ENCODE results near the gene CD7. TPM values are rescaled to one million over a fixed set of nuclear protein-coding genes. Genes with fewer than 3 reads are reported as not detected.

Gene CD7
- total RNA-seq, 1 experiment from 2014 or later = not detected

DNA sequence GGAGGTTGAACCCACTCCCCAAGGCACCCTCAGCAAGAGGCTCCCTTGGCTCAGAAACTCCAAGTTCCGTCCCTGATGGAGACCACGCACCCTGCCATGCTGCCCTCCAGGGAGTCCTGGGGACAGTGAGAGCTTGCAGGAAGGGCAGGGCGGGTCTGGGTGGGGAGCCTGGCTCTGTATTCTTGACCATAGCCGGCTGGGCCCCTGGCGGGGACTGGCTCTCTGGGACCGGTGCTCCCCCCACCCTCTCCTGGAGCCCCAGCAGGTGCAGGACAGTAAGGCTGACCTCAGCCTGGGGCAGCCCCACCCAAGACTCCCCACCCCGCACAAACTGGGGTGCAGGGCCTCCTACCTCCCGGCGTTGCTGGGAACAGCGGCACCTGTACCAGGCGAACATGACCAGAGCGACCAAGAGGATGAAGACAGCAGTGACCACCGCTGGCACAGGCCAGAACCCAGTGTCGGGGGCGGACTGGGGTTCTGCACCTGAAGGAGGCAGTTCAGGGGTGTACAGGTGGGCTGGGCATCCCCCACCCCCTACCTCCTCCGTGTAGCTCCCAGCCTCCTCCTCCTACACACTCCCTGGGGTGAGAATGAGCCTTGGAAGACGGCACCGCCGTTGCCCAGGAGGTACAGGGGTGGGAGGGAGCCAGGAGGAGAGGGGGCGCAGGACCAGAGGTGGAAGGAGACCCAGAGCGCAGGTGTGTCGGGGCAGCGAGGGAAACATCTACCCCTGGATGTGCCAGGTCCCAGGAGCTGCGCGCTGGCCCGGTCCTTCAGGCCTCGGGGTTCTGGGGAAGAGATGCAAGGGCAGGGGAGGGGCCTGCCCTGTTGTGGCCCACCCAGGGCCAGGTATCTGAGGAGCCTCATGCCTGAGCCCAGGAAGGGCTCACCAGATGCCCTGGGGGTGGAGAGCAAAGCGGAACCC lies 5.4 kb upstream of the CD7 start:
- H3K4me3 ChIP-seq = no peak overlapping the region
- H3K27me3 ChIP-seq = no peaks in the 10 kb centered on the region; the same call in 1 of the 2 replicates
- no peaks in the 10 kb centered on the region for H3K9me3 ChIP-seq
- no peaks in the 10 kb centered on the region for H3K36me3 ChIP-seq
- DNase-seq = no peak

DNA sequence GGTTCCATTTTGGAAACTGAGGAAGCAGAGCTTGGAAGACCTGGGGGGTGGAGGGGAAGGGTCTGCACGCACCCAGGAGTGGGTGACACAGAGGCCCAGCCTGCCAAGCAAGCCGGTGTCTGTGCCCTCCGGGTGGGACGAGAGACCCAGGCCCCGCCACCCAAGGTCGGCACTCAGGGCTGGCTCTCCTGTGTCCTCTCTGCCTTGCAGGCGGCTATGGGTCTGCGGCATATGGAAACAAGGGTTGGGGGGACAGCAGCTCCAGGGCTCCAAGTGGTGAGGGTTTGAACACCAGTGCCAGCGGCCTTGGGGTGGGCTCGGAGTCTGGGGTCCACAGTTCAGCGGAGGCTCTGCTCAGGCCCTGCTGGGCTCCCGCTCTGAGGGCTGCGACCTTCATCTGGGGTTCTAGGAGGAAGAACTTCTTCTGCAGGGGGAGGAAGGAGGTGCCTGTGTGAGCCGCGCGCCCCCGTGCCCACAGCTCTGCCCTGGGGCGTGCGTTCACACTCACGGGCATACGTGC lies 4.6 kb upstream of the CD7 start:
- Histone ChIP-seq H3K4me3 (no peak overlapping the region), H3K27me3 (no peaks in the 10 kb centered on the region; the same call in 1 of the 2 replicates), H3K9me3 (no peaks in the 10 kb centered on the region), H3K36me3 (no peaks in the 10 kb centered on the region)
- no peak for DNase-seq

DNA sequence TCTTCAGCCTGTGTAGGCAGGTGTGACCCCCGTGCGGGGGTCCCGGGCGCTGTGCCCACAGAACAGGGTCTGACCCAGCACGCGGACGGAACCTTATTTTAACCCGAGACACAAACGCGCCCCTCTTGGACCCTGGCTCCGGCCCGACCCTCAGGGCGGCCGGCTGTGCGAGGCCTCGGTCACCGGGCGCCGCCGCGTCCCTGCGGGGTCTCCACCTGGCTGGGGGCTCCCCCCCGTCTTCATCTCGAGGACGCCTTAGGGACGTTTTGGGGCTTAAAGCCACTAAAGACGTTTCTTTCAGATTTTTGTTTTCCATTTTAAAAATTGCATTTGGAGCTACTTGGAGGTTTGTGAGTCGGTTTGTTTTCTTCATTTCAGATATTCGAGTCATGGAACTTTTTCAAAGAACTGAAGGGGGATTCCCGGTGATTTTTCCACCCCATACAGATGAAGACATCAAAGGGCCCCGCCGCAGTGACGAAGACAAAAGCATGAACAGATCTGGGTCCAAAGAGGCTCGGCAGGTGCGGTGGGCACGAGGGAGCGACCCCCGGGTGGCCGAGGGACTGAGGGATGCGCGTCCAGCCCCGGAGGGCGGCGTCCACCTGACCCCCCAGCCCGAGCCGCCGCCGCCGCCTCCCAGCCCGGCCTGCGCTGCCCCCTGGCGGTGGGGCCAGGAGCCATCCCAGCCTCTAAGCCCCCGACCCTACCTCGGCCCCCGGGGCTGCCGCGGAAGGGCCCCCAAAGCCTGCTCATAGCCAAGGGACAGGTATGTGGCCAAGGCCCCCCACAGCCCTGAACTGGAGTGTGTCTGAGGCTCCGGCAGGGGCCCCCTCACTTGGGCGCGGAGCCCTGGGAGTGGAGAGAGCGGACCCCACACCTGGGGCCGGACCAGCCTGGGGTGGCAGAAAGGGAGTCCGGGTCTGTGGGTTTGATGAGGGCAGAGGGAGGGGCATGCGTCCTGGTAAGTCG lies 3.8 kb upstream of the CD7 start:
- no peaks in the 10 kb centered on the region; the same call in 1 of the 2 replicates for H3K27me3 ChIP-seq
- peak; percentile 26 for DNase-seq
- H3K9me3 ChIP-seq = no peaks in the 10 kb centered on the region
- H3K4me3 ChIP-seq = no peak overlapping the region
- no peaks in the 10 kb centered on the region for H3K36me3 ChIP-seq

DNA sequence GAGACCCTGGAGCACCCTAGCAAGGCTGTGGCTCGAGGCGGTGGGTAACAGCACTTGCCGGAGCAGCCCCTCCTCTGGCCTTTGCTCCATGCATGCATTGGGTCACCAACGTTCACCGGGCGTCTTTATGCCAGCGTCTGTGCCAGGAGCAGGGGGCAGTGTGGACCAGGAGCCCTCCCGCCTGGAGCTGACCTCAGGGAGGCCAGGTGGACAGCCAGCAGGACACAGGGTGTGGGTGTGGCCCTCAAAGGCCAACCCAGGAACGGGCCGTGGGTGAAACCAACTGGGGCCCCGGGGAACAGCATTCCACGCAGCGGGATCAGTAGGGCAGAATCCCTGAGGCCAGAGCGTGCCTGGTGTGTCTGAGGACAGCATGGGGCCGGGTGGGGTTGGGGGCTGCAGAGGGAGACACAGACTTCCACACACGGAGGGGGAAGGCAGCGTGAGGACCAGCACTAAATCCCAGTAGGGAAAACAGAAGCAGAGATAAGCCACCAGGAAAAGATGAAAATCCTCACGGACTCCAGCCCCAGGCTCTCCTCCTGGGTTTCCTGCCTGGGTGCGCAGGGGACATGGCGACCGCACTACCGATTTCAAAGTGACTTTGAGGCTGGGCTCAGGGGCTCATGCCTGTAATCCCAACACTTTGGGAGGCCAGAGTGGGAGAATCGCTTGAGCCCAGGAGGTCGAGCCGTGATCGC lies 2.9 kb upstream of the CD7 start:
- Histone ChIP-seq H3K9me3 (no peaks in the 10 kb centered on the region), H3K4me3 (no peak overlapping the region), H3K36me3 (no peaks in the 10 kb centered on the region), H3K27me3 (no peaks in the 10 kb centered on the region; the same call in 1 of the 2 replicates)
- DNase-seq = no peak

DNA sequence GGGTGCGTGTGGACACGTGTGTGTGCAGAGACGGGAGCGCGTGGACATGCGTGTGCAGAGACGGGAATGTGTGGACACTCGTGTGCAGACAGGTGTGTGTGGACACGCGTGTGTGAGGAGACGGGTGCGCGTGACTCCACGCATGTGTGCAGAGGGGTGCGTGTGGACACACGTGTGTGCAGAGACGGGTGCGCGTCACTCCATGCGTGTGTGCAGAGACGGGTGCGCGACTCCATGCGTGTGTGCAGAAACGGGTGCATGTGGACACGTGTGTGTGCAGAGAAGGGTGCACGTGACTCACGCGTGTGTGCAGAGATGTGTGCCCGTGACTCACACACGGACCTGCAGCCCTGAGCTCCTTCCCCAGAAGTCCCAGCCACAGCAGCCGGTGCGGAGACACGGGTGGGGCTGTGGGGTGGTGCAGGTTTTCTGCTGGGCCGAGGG lies 2.2 kb upstream of the CD7 start:
- H3K27me3 ChIP-seq = no peaks in the 10 kb centered on the region; the same call in 1 of the 2 replicates
- no peak overlapping the region for H3K4me3 ChIP-seq
- no peaks in the 10 kb centered on the region for H3K9me3 ChIP-seq
- no peak for DNase-seq
- H3K36me3 ChIP-seq = no peaks in the 10 kb centered on the region

DNA sequence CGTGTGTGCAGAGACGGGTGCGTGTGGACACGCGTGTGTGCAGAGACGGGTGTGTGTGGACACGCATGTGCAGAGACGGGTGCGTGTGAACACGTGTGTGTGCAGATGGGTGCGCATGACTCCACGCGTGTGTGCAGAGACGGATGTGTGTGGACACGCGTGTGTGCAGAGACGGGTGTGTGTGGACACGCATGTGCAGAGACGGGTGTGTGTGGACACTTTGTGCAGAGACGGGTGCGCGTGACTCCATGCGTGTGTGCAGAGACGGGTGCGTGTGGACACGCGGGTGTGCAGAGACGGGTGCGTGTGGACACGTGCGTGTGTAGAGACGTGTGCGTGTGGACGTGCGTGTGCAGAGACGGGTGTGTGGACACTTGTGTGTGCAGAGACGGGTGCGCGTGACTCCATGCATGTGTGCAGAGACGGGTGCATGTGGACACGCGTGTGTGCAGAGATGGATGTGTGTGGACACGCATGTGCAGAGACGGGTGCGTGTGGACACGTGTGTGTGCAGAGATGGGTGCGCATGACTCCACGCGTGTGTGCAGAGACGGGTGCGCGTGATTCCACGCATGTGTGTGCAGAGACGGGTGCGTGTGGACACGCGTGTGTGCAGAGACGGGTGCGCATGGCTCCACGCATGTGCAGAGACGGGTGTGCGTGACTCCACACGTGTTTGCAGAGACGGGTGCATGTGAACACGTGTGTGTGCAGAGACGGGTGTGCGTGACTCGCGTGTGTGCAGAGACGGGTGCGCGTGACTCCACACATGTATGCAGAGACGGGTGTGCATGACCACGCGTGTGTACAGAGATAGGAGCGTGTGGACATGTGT lies 1.6 kb upstream of the CD7 start:
- no peaks in the 10 kb centered on the region for H3K36me3 ChIP-seq
- DNase-seq = no peak
- H3K27me3 ChIP-seq = no peaks in the 10 kb centered on the region; the same call in 1 of the 2 replicates
- H3K4me3 ChIP-seq = no peak overlapping the region
- no peaks in the 10 kb centered on the region for H3K9me3 ChIP-seq

DNA sequence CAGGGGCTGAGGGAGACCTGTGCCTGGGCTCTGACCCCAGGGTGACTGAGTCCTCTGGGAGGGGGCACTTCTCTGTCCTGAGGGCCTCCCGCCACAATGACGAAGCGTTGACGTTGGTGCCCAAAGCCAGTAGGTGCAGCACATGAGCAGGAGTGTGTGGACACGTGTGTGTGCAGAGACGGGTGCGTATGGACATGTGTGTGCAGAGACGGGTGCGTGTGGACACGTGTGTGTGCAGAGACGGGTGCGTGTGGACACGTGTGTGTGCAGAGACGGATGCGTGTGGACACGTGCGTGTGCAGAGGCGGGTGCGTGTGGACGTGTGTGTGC lies 726 bp upstream of the CD7 start:
- Histone ChIP-seq H3K9me3 (no peaks in the 10 kb centered on the region), H3K36me3 (no peaks in the 10 kb centered on the region), H3K4me3 (no peak overlapping the region), H3K27me3 (no peaks in the 10 kb centered on the region; the same call in 1 of the 2 replicates)
- DNase-seq = no peak

DNA sequence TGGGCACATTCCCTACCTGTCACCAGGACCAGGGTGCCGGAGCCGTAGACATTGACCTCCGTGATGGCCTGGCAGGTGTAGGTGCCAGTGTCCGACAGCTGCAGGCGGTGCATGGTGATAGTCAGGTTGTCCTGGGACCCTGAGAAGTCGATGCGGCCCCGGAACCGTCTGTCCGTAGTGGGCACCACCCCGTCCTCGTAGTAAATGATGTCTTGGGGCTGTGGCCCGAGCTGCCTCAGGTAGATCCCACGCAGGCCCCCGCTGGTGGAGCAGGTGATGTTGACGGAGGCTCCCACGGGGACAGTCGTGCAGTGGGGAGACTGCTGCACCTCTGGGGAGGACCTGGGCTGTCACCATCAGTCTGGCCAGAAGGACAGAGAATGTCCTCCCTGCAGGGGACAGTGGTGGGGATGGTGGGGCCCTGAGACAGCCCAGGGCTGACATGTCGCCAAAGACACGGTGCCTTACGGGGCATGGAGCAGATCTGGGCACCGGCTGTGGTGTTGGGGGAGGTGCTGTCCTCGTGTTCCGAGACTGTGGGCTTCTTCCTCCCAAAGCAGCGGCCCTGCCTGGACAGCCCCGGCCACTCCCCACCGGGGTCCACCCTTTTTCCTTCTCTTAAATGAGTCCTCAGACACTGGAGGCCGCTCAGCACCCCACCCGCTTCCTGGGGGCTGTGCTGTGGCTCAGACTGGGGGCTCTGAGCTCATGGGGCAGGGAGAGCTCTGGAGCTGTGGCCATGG lies 586 bp downstream of the CD7 start:
- no peaks in the 10 kb centered on the region for H3K36me3 ChIP-seq
- DNase-seq = no peak
- H3K4me3 ChIP-seq = no peak overlapping the region
- H3K9me3 ChIP-seq = no peaks in the 10 kb centered on the region
- H3K27me3 ChIP-seq = no peaks in the 10 kb centered on the region; the same call in 1 of the 2 replicates

DNA sequence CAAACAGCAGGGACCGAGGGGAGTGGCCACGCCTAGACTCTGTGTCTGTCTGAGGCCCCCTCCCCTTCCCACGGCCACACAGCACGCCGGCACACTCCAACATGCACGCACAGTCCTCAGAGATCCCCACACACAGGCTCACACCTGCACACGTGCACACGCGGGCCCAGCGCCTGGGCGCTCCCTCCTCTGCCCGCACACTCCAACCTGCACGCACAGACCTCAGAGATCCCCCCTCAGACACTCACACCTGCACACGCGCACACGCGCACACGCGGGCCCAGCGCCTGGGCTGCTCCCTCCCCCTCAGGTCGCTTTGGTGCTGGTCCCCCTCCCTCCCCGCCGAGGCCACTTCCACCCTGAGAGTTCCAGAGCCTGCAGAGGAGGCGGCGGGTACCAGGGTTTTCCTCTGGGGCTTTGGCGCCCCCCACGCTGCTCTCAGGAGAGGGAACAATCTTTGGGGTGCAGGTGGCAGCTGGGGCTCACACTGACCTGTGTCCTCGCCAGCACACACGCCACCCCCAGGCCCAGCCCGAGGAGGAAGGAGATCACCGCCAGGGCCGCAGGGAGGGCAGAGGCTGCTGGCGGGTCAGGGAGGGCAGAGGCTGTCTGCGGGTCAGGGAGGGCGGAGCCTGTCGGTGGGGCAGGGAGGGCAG lies 1.6 kb downstream of the CD7 start:
- DNase-seq = no peak
- H3K36me3 ChIP-seq = no peaks in the 10 kb centered on the region
- no peak overlapping the region for H3K4me3 ChIP-seq
- no peaks in the 10 kb centered on the region for H3K27me3 ChIP-seq
- no peaks in the 10 kb centered on the region for H3K9me3 ChIP-seq

DNA sequence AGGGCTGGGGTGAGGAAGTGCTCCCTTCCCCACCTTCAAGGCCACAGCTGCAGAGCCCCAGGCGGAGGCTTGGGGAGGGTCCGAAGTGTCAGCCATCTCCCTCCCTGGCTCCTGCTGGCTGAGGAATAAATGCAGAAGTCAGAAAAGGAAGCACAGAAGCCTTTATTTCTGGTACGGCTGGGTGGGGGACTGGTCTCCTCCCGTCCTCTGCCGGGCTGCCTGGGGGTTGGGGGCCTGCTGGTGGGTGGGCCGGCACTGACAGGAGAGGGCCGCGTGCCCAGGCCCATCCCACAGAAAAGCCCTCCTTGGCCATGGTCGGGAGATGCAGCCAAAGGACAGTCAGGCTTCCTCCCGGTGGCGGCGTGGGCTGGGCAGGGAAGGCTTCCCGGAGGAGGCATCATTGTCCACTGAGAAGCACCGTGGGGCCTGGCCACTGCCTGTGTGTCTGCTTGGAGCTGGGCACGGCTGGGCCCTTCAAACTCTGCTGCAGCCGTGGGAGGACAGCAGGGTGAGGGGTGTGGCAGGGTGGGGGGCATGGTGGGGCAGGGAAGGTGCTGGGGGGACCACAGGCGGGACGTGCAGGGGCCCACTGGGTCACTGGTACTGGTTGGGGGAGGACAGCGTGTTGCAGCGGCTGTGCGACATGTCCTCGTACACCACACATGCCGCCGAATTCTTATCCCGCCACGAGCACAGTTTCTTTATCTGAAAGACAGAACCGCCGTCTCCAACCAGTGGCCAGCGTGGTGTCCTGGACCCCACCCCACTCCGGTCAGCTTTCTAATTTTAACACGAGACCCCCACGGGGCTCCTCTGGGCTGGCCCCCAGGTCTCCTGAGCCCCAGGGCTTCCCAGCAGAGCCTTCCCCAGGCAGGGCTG lies 2.4 kb downstream of the CD7 start:
- no peak for DNase-seq
- no peak overlapping the region for H3K4me3 ChIP-seq
- H3K27me3 ChIP-seq = peaks cover 2% of the 10 kb centered on the region; the same call in 1 of the 2 replicates
- no peaks in the 10 kb centered on the region for H3K9me3 ChIP-seq
- H3K36me3 ChIP-seq = no peaks in the 10 kb centered on the region

DNA sequence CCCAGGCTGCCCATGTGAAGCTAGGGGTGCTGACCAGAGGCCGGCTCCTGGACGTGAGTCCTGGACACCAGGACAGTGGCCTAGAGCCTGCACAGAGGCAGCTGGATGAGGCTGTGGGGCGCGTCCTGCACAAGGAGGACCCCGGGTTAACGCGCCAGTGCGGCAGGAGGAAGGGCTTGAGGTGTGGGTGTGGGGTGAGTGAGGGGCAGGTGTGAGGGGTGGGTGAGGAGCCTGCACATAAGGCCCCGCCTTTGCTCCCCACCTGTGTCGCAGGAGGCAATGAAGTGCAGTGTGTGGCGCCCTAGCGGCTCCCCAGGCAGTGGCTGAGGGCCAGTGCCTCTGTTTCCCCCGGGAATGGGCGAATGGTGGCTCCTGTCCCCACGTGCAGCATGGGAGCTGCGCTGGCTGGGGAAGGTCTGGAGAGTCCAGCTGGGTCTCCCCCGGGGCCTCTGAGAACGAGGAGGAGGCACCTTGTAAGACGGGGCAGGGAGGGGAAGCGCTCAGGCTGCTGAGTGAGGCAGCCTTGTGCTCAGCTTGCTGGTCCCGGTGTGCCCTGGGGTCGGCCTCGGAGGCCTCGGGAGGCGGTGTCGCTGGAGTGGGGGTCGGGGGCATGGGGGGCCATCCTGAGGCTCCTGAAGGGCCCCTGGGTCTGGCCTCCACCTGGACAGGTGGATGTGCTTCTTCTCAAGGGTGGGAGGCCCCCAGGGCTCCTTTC lies 3.2 kb downstream of the CD7 start:
- no peaks in the 10 kb centered on the region for H3K9me3 ChIP-seq
- no peak for DNase-seq
- no peak overlapping the region for H3K4me3 ChIP-seq
- peaks cover 6% of the 10 kb centered on the region; the same call in 1 of the 2 replicates for H3K27me3 ChIP-seq
- H3K36me3 ChIP-seq = no peaks in the 10 kb centered on the region

DNA sequence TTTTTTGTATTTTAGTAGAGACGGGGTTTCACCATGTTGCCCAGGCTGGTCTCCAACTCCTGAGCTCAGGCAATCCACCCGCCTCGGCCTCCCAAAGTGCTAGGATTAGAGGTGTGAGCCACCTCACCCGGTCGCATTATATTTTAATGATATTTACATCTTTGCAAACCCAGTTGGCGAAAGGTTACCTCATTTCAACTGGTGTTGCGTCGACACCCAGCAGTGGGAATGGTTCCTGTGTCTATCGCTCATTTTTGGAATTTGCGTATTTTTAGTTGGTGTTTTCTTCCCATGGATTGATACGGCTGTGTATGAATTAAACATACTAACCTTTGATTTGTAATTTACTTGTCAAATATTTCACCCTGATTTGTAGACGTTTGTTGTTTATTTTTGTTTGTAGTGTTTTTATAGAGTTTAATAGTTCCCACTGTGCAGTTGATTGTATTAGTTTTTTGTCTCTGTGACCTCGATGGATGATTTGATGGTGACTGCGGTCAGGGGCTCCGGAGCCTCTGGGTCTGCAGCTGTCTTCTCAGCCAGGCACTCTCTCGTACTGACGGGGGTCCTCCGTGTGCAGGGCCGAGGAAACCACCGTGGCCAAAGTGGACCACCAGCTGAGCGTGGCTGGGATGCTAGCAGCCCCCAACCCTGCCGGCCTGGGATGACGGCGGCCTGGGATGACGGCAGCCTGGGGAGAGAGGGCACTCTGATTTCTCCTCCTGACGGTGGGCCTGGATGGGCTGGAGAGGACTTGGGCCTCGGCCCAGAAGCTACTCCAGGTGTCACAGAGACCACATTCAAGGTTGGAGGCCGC lies 4.0 kb downstream of the CD7 start:
- Histone ChIP-seq H3K36me3 (no peaks in the 10 kb centered on the region), H3K9me3 (no peaks in the 10 kb centered on the region), H3K4me3 (no peak overlapping the region), H3K27me3 (peaks cover 10% of the 10 kb centered on the region; the same call in 1 of the 2 replicates)
- no peak for DNase-seq

Measured in MG63 (cell line).